ENCODE measurements around the gene PMP22.

The PMP22 gene

GRCh38 chr17:15278380-15278779 lies 13.3 kb upstream of the PMP22 start:
- Histone ChIP-seq H3K4me1 (ENCODE audit: control insufficient read depth, insufficient read depth, low read length) (no peaks in the 10 kb centered on the region), H3K9me3 (ENCODE audit: control insufficient read depth, insufficient read depth, low read length) (no peaks in the 10 kb centered on the region), H3K27ac (ENCODE audit: low read length) (no peak overlapping the region), H3K36me3 (ENCODE audit: control insufficient read depth, insufficient read depth, low read length) (no peaks in the 10 kb centered on the region), H3K4me3 (ENCODE audit: low read length) (no peak overlapping the region), H3K27me3 (ENCODE audit: control insufficient read depth, insufficient read depth, low read length) (no peaks in the 10 kb centered on the region)
- WGBS (ENCODE audit: insufficient coverage, insufficient read length), result no CpG with 5 or more reads among the region's 6 CpGs
- no peak for DNase-seq (ENCODE audit: low read depth, low spot score)

GRCh38 chr17:15274017-15274416 lies 8.9 kb upstream of the PMP22 start:
- H3K4me3 ChIP-seq (ENCODE audit: low read length), result no peak overlapping the region
- no peaks in the 10 kb centered on the region for H3K36me3 ChIP-seq (ENCODE audit: control insufficient read depth, insufficient read depth, low read length)
- no peaks in the 10 kb centered on the region for H3K27me3 ChIP-seq (ENCODE audit: control insufficient read depth, insufficient read depth, low read length)
- H3K9me3 ChIP-seq (ENCODE audit: control insufficient read depth, insufficient read depth, low read length), result no peaks in the 10 kb centered on the region
- WGBS (ENCODE audit: insufficient coverage, insufficient read length), result no CpG with 5 or more reads among the region's 3 CpGs
- H3K4me1 ChIP-seq (ENCODE audit: control insufficient read depth, insufficient read depth, low read length), result no peaks in the 10 kb centered on the region
- no peak overlapping the region for H3K27ac ChIP-seq (ENCODE audit: low read length)
- DNase-seq (ENCODE audit: low read depth, low spot score), result no peak

- Histone ChIP-seq H3K4me3 (ENCODE audit: low read length) (no peak overlapping the region), H3K27me3 (ENCODE audit: control insufficient read depth, insufficient read depth, low read length) (no peaks in the 10 kb centered on the region), H3K27ac (ENCODE audit: low read length) (no peak overlapping the region), H3K36me3 (ENCODE audit: control insufficient read depth, insufficient read depth, low read length) (no peaks in the 10 kb centered on the region), H3K9me3 (ENCODE audit: control insufficient read depth, insufficient read depth, low read length) (no peaks in the 10 kb centered on the region), H3K4me1 (ENCODE audit: control insufficient read depth, insufficient read depth, low read length) (no peaks in the 10 kb centered on the region)
- WGBS (ENCODE audit: insufficient coverage, insufficient read length), result no CpG with 5 or more reads among the region's 5 CpGs
- DNase-seq (ENCODE audit: low read depth, low spot score), result no peak
These were observed 8.1 kb upstream of the PMP22 start for GRCh38 chr17:15273141-15273793.

- WGBS (ENCODE audit: insufficient coverage, insufficient read length), result no CpG with 5 or more reads among the region's 6 CpGs
- no peak overlapping the region for H3K4me3 ChIP-seq (ENCODE audit: low read length)
- no peak overlapping the region for H3K27ac ChIP-seq (ENCODE audit: low read length)
- no peaks in the 10 kb centered on the region for H3K9me3 ChIP-seq (ENCODE audit: control insufficient read depth, insufficient read depth, low read length)
- H3K36me3 ChIP-seq (ENCODE audit: control insufficient read depth, insufficient read depth, low read length), result no peaks in the 10 kb centered on the region
- no peak for DNase-seq (ENCODE audit: low read depth, low spot score)
- H3K27me3 ChIP-seq (ENCODE audit: control insufficient read depth, insufficient read depth, low read length), result no peaks in the 10 kb centered on the region
- no peaks in the 10 kb centered on the region for H3K4me1 ChIP-seq (ENCODE audit: control insufficient read depth, insufficient read depth, low read length)
These were observed 6.6 kb upstream of the PMP22 start for GRCh38 chr17:15271741-15272140.

GRCh38 chr17:15270628-15271381 lies 5.7 kb upstream of the PMP22 start:
- no peak overlapping the region for H3K27ac ChIP-seq (ENCODE audit: low read length)
- H3K9me3 ChIP-seq (ENCODE audit: control insufficient read depth, insufficient read depth, low read length), result no peaks in the 10 kb centered on the region
- H3K27me3 ChIP-seq (ENCODE audit: control insufficient read depth, insufficient read depth, low read length), result no peaks in the 10 kb centered on the region
- H3K36me3 ChIP-seq (ENCODE audit: control insufficient read depth, insufficient read depth, low read length), result no peaks in the 10 kb centered on the region
- no peak overlapping the region for H3K4me3 ChIP-seq (ENCODE audit: low read length)
- H3K4me1 ChIP-seq (ENCODE audit: control insufficient read depth, insufficient read depth, low read length), result no peaks in the 10 kb centered on the region
- no peak for DNase-seq (ENCODE audit: low read depth, low spot score)
- WGBS (ENCODE audit: insufficient coverage, insufficient read length), result 100% methylated on average over 1 of the region's 9 CpGs

GRCh38 chr17:15269780-15270089 lies 4.6 kb upstream of the PMP22 start:
- H3K9me3 ChIP-seq (ENCODE audit: control insufficient read depth, insufficient read depth, low read length), result no peaks in the 10 kb centered on the region
- no peaks in the 10 kb centered on the region for H3K27me3 ChIP-seq (ENCODE audit: control insufficient read depth, insufficient read depth, low read length)
- H3K4me1 ChIP-seq (ENCODE audit: control insufficient read depth, insufficient read depth, low read length), result no peaks in the 10 kb centered on the region
- DNase-seq (ENCODE audit: low read depth, low spot score), result no peak
- no peak overlapping the region for H3K4me3 ChIP-seq (ENCODE audit: low read length)
- H3K36me3 ChIP-seq (ENCODE audit: control insufficient read depth, insufficient read depth, low read length), result no peaks in the 10 kb centered on the region
- no peak overlapping the region for H3K27ac ChIP-seq (ENCODE audit: low read length)
- WGBS (ENCODE audit: insufficient coverage, insufficient read length), result no CpG with 5 or more reads among the region's 5 CpGs

- Histone ChIP-seq H3K4me3 (ENCODE audit: low read length) (no peak overlapping the region), H3K9me3 (ENCODE audit: control insufficient read depth, insufficient read depth, low read length) (no peaks in the 10 kb centered on the region), H3K27ac (ENCODE audit: low read length) (no peak overlapping the region), H3K4me1 (ENCODE audit: control insufficient read depth, insufficient read depth, low read length) (no peaks in the 10 kb centered on the region), H3K36me3 (ENCODE audit: control insufficient read depth, insufficient read depth, low read length) (no peaks in the 10 kb centered on the region), H3K27me3 (ENCODE audit: control insufficient read depth, insufficient read depth, low read length) (no peaks in the 10 kb centered on the region)
- no peak for DNase-seq (ENCODE audit: low read depth, low spot score)
- WGBS (ENCODE audit: insufficient coverage, insufficient read length), result no CpG with 5 or more reads among the region's 7 CpGs
These were observed 4.1 kb upstream of the PMP22 start for GRCh38 chr17:15269087-15269779.

- Histone ChIP-seq H3K27ac (ENCODE audit: low read length) (no peak overlapping the region), H3K4me1 (ENCODE audit: control insufficient read depth, insufficient read depth, low read length) (no peaks in the 10 kb centered on the region), H3K9me3 (ENCODE audit: control insufficient read depth, insufficient read depth, low read length) (no peaks in the 10 kb centered on the region), H3K4me3 (ENCODE audit: low read length) (no peak overlapping the region), H3K27me3 (ENCODE audit: control insufficient read depth, insufficient read depth, low read length) (peaks cover 4% of the 10 kb centered on the region; the same call in 1 of the 2 replicates), H3K36me3 (ENCODE audit: control insufficient read depth, insufficient read depth, low read length) (no peaks in the 10 kb centered on the region)
- DNase-seq (ENCODE audit: low read depth, low spot score), result no peak
- WGBS (ENCODE audit: insufficient coverage, insufficient read length), result no CpG with 5 or more reads among the region's 1 CpG
These were observed 3.3 kb upstream of the PMP22 start for GRCh38 chr17:15268461-15268860.

GRCh38 chr17:15267996-15268395 lies 2.9 kb upstream of the PMP22 start:
- Histone ChIP-seq H3K36me3 (ENCODE audit: control insufficient read depth, insufficient read depth, low read length) (no peaks in the 10 kb centered on the region), H3K9me3 (ENCODE audit: control insufficient read depth, insufficient read depth, low read length) (no peaks in the 10 kb centered on the region), H3K4me3 (ENCODE audit: low read length) (no peak overlapping the region), H3K27ac (ENCODE audit: low read length) (no peak overlapping the region), H3K4me1 (ENCODE audit: control insufficient read depth, insufficient read depth, low read length) (no peaks in the 10 kb centered on the region), H3K27me3 (ENCODE audit: control insufficient read depth, insufficient read depth, low read length) (peaks cover 9% of the 10 kb centered on the region; the same call in 1 of the 2 replicates)
- DNase-seq (ENCODE audit: low read depth, low spot score), result no peak
- no CpG with 5 or more reads among the region's 3 CpGs for WGBS (ENCODE audit: insufficient coverage, insufficient read length)

- WGBS (ENCODE audit: insufficient coverage, insufficient read length), result no CpG with 5 or more reads among the region's 13 CpGs
- Histone ChIP-seq H3K4me1 (ENCODE audit: control insufficient read depth, insufficient read depth, low read length) (no peaks in the 10 kb centered on the region), H3K4me3 (ENCODE audit: low read length) (no peak overlapping the region), H3K9me3 (ENCODE audit: control insufficient read depth, insufficient read depth, low read length) (no peaks in the 10 kb centered on the region), H3K27me3 (ENCODE audit: control insufficient read depth, insufficient read depth, low read length) (peaks cover 23% of the 10 kb centered on the region), H3K27ac (ENCODE audit: low read length) (no peak overlapping the region), H3K36me3 (ENCODE audit: control insufficient read depth, insufficient read depth, low read length) (no peaks in the 10 kb centered on the region)
- no peak for DNase-seq (ENCODE audit: low read depth, low spot score)
These were observed 1.4 kb upstream of the PMP22 start for GRCh38 chr17:15266325-15267125.

All from iPS DF 6.9 (cell line).